Measurements from ENCODE around the gene NGDN. TPM values are rescaled to one million over a fixed set of nuclear protein-coding genes. Genes with fewer than 3 reads are reported as not detected.

The NGDN gene
- total and polyA plus RNA-seq, 3 donors from 2014 or later: 47.5 to 57.9 (median 48.7) TPM

- WGBS, 2 donors: 89 to 97% methylated on average over 6 to 8 of the region's 8 CpGs
- DNase-seq: no peak
- intact Hi-C loops (cut with DNase I; ENCODE audit: low total_unique reads): no loop called here
- Histone ChIP-seq H3K36me3 (ENCODE audit: low read depth, missing control alignments) (no peaks in the 10 kb centered on the region), H3K9me3 (no peaks in the 10 kb centered on the region), H3K4me1 (no peaks in the 10 kb centered on the region), H3K27me3 (no peaks in the 10 kb centered on the region), H3K27ac (no peak overlapping the region), H3K4me3 (no peak overlapping the region)
- no peak for TF ChIP-seq POLR2A (IDR thresholded peaks at IDR 0.05)
- TF ChIP-seq, protein P1, sequence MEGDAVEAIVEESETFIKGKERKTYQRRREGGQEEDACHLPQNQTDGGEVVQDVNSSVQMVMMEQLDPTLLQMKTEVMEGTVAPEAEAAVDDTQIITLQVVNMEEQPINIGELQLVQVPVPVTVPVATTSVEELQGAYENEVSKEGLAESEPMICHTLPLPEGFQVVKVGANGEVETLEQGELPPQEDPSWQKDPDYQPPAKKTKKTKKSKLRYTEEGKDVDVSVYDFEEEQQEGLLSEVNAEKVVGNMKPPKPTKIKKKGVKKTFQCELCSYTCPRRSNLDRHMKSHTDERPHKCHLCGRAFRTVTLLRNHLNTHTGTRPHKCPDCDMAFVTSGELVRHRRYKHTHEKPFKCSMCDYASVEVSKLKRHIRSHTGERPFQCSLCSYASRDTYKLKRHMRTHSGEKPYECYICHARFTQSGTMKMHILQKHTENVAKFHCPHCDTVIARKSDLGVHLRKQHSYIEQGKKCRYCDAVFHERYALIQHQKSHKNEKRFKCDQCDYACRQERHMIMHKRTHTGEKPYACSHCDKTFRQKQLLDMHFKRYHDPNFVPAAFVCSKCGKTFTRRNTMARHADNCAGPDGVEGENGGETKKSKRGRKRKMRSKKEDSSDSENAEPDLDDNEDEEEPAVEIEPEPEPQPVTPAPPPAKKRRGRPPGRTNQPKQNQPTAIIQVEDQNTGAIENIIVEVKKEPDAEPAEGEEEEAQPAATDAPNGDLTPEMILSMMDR (IDR thresholded peaks at IDR 0.05): no peak
These were observed 56.1 kb downstream of the NGDN start for GRCh38 chr14:23525611-23526010.

Other genes starting within 250 kb of the NGDN start
- 10 to 100 TPM in 1 of 2 donors, 1 to 10 TPM in 1; 5.4 to 23.2 TPM for gene RNF212B, start 231.8 kb upstream of the NGDN start, total RNA-seq
- 18.3 TPM for gene RNF212B, start 231.8 kb upstream of the NGDN start, polyA plus RNA-seq (ENCODE audit: insufficient read depth, low read depth, low replicate concordance)
- 10 to 100 TPM; 31.7 to 37.7 TPM for gene HOMEZ, start 183.6 kb upstream of the NGDN start, total RNA-seq
- gene HOMEZ, start 183.6 kb upstream of the NGDN start, polyA plus RNA-seq (ENCODE audit: insufficient read depth, low read depth, low replicate concordance): 71.6 TPM
- gene PPP1R3E, start 166.8 kb upstream of the NGDN start, total RNA-seq: 10 to 100 TPM; 30.4 to 43.5 TPM
- 39.2 TPM for gene PPP1R3E, start 166.8 kb upstream of the NGDN start, polyA plus RNA-seq (ENCODE audit: insufficient read depth, low read depth, low replicate concordance)
- gene BCL2L2, start 162.9 kb upstream of the NGDN start, total RNA-seq: 10 to 100 TPM; 78.0 to 85.1 TPM
- gene BCL2L2, start 162.9 kb upstream of the NGDN start, polyA plus RNA-seq (ENCODE audit: insufficient read depth, low read depth, low replicate concordance): 46.8 TPM
- 100 to 1,000 TPM; 194 TPM for gene PABPN1, start 148.2 kb upstream of the NGDN start, total RNA-seq
- gene PABPN1, start 148.2 kb upstream of the NGDN start, polyA plus RNA-seq (ENCODE audit: insufficient read depth, low read depth, low replicate concordance): 222 TPM
- gene SLC22A17, start 116.8 kb upstream of the NGDN start, total RNA-seq: 10 to 100 TPM; 56.6 to 93.8 TPM
- gene SLC22A17, start 116.8 kb upstream of the NGDN start, polyA plus RNA-seq (ENCODE audit: insufficient read depth, low read depth, low replicate concordance): 37.3 TPM
- 10 to 100 TPM in 1 of 2 donors, 1 to 10 TPM in 1; 7.6 to 10.3 TPM for gene EFS, start 104.5 kb upstream of the NGDN start, total RNA-seq
- gene EFS, start 104.5 kb upstream of the NGDN start, polyA plus RNA-seq (ENCODE audit: insufficient read depth, low read depth, low replicate concordance): 10.5 TPM
- under 1 TPM; 0.39 to 0.68 TPM for gene IL25, start 96.9 kb upstream of the NGDN start, total RNA-seq
- gene IL25, start 96.9 kb upstream of the NGDN start, polyA plus RNA-seq (ENCODE audit: insufficient read depth, low read depth, low replicate concordance): 0.83 TPM
- gene CMTM5, start 92.7 kb upstream of the NGDN start, total RNA-seq: under 1 TPM; 0.55 to 0.81 TPM
- 0.84 TPM for gene CMTM5, start 92.7 kb upstream of the NGDN start, polyA plus RNA-seq (ENCODE audit: insufficient read depth, low read depth, low replicate concordance)
- gene MYH6, start 61.4 kb upstream of the NGDN start, total RNA-seq: under 1 TPM; 0.12 to 0.39 TPM
- 0.44 TPM for gene MYH6, start 61.4 kb upstream of the NGDN start, polyA plus RNA-seq (ENCODE audit: insufficient read depth, low read depth, low replicate concordance)
- 1 to 10 TPM in 1 of 2 donors, under 1 TPM in 1; 0.87 to 1.3 TPM for gene MYH7, start 34.0 kb upstream of the NGDN start, total RNA-seq
- 51.3 TPM for gene MYH7, start 34.0 kb upstream of the NGDN start, polyA plus RNA-seq (ENCODE audit: insufficient read depth, low read depth, low replicate concordance)
- 10 to 100 TPM in 1 of 2 donors, 1 to 10 TPM in 1; 9.2 to 21.2 TPM for gene ZFHX2, start 82.1 kb downstream of the NGDN start, total RNA-seq
- gene ZFHX2, start 82.1 kb downstream of the NGDN start, polyA plus RNA-seq (ENCODE audit: insufficient read depth, low read depth, low replicate concordance): 34.3 TPM
- 10 to 100 TPM; 25.1 to 34.9 TPM for gene THTPA, start 86.6 kb downstream of the NGDN start, total RNA-seq
- gene THTPA, start 86.6 kb downstream of the NGDN start, polyA plus RNA-seq (ENCODE audit: insufficient read depth, low read depth, low replicate concordance): 60.3 TPM
- gene AP1G2, start 98.1 kb downstream of the NGDN start, total RNA-seq: 10 to 100 TPM; 76.9 to 83.4 TPM
- gene AP1G2, start 98.1 kb downstream of the NGDN start, polyA plus RNA-seq (ENCODE audit: insufficient read depth, low read depth, low replicate concordance): 33.6 TPM
- 1 to 10 TPM; 3.6 to 3.9 TPM for gene JPH4, start 109.1 kb downstream of the NGDN start, total RNA-seq
- 3.4 TPM for gene JPH4, start 109.1 kb downstream of the NGDN start, polyA plus RNA-seq (ENCODE audit: insufficient read depth, low read depth, low replicate concordance)
- gene DHRS2, start 166.7 kb downstream of the NGDN start, total RNA-seq: 1 to 10 TPM; 3.3 to 6.1 TPM
- 4.1 TPM for gene DHRS2, start 166.7 kb downstream of the NGDN start, polyA plus RNA-seq (ENCODE audit: insufficient read depth, low read depth, low replicate concordance)